WTC11 (cell line): Measurements from ENCODE around the gene SDF4. TPM values are rescaled to one million over a fixed set of nuclear protein-coding genes. Genes with fewer than 3 reads are reported as not detected.

Experiments used
- ARID4B ChIP-seq: sonication (generic); formaldehyde crosslinking; IDR thresholded peaks from 2 replicates; pipeline ENCODE4 v1.8.0; 2023; ENCODE audit warnings: missing genetic modification reagents, mild to moderate bottlenecking, borderline replicate concordance
- CBFB ChIP-seq: sonication (generic); formaldehyde crosslinking; IDR thresholded peaks from 2 replicates; pipeline ENCODE4 v1.8.1; 2022; ENCODE audit warnings: mild to moderate bottlenecking, low read depth, missing genetic modification reagents
- CREM ChIP-seq: sonication (generic); formaldehyde crosslinking; IDR thresholded peaks from 2 replicates; pipeline ENCODE4 v1.8.1; 2022; ENCODE audit warnings: mild to moderate bottlenecking, missing genetic modification reagents, moderate library complexity
- GABPB1 ChIP-seq: sonication (generic); formaldehyde crosslinking; IDR thresholded peaks from 2 replicates; pipeline ENCODE4 v1.8.1; 2023; ENCODE audit warnings: mild to moderate bottlenecking, missing genetic modification reagents
- HMGXB4 ChIP-seq: sonication (generic); formaldehyde crosslinking; IDR thresholded peaks from 2 replicates; pipeline ENCODE4 v1.8.1; 2023; ENCODE audit warnings: mild to moderate bottlenecking, moderate library complexity, missing genetic modification reagents
- TP53 ChIP-seq: sonication (generic); formaldehyde crosslinking; IDR thresholded peaks from 2 replicates; pipeline ENCODE4 v1.8.1; 2023; ENCODE audit warnings: mild to moderate bottlenecking, missing genetic modification reagents
- total RNA-seq: library from RNA; stranded (reverse); gene quantifications from 3 replicates; pipeline ENCODE4 v1.2.3, GENCODE V29; 2021
- TF ChIP-seq, protein P1 (sequence below): sonication (generic); formaldehyde crosslinking; IDR thresholded peaks from 2 replicates; pipeline ENCODE4 v1.8.0; 2022; ENCODE audit warnings: mild to moderate bottlenecking, missing genetic modification reagents
- TF ChIP-seq, protein P2 (sequence below): sonication (generic); formaldehyde crosslinking; conservative IDR thresholded peaks from 2 replicates; pipeline ENCODE4 v1.8.1; 2023; ENCODE audit warnings: mild to moderate bottlenecking, low read depth, missing genetic modification reagents, moderate library complexity
- TF ChIP-seq, protein P3 (sequence below): fragments of 250-450 bp; sonication (Bioruptor Pico); IDR thresholded peaks from 2 replicates; pipeline ENCODE4 v1.9.0; 2021; ENCODE audit warnings: mild to moderate bottlenecking, borderline replicate concordance

SDF4 gene
- total RNA-seq, 1 experiment from 2014 or later: 101 TPM

GRCh38 chr1:1273512-1274298 lies 41.9 kb upstream of the SDF4 start, which contains the start of gene UBE2J2 (continued):
- peak; percentile 80; the same call in 1 of the 2 replicates for TF ChIP-seq ARID4B (CRISPR knock-in tag)
- TF ChIP-seq TP53 (CRISPR knock-in tag): 0 out of 2 replicates have a peak, but pooled peaks have one; percentile 22
- no peak for TF ChIP-seq HMGXB4
- TF ChIP-seq, protein P1, sequence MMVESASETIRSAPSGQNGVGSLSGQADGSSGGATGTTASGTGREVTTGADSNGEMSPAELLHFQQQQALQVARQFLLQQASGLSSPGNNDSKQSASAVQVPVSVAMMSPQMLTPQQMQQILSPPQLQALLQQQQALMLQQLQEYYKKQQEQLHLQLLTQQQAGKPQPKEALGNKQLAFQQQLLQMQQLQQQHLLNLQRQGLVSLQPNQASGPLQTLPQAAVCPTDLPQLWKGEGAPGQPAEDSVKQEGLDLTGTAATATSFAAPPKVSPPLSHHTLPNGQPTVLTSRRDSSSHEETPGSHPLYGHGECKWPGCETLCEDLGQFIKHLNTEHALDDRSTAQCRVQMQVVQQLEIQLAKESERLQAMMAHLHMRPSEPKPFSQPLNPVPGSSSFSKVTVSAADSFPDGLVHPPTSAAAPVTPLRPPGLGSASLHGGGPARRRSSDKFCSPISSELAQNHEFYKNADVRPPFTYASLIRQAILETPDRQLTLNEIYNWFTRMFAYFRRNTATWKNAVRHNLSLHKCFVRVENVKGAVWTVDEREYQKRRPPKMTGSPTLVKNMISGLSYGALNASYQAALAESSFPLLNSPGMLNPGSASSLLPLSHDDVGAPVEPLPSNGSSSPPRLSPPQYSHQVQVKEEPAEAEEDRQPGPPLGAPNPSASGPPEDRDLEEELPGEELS: peak; percentile 44; the same call in 1 of the 2 replicates
- TF ChIP-seq GABPB1 (CRISPR knock-in tag): peak; percentile 73; the same call in 1 of the 2 replicates
- 0 out of 2 replicates have a peak, but pooled peaks have one; percentile 86 for TF ChIP-seq CBFB (CRISPR knock-in tag)
- TF ChIP-seq, protein P2, sequence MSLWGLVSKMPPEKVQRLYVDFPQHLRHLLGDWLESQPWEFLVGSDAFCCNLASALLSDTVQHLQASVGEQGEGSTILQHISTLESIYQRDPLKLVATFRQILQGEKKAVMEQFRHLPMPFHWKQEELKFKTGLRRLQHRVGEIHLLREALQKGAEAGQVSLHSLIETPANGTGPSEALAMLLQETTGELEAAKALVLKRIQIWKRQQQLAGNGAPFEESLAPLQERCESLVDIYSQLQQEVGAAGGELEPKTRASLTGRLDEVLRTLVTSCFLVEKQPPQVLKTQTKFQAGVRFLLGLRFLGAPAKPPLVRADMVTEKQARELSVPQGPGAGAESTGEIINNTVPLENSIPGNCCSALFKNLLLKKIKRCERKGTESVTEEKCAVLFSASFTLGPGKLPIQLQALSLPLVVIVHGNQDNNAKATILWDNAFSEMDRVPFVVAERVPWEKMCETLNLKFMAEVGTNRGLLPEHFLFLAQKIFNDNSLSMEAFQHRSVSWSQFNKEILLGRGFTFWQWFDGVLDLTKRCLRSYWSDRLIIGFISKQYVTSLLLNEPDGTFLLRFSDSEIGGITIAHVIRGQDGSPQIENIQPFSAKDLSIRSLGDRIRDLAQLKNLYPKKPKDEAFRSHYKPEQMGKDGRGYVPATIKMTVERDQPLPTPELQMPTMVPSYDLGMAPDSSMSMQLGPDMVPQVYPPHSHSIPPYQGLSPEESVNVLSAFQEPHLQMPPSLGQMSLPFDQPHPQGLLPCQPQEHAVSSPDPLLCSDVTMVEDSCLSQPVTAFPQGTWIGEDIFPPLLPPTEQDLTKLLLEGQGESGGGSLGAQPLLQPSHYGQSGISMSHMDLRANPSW (CRISPR knock-in tag): peak; percentile 83; the same call in 1 of the 2 replicates
- TF ChIP-seq, protein P3, sequence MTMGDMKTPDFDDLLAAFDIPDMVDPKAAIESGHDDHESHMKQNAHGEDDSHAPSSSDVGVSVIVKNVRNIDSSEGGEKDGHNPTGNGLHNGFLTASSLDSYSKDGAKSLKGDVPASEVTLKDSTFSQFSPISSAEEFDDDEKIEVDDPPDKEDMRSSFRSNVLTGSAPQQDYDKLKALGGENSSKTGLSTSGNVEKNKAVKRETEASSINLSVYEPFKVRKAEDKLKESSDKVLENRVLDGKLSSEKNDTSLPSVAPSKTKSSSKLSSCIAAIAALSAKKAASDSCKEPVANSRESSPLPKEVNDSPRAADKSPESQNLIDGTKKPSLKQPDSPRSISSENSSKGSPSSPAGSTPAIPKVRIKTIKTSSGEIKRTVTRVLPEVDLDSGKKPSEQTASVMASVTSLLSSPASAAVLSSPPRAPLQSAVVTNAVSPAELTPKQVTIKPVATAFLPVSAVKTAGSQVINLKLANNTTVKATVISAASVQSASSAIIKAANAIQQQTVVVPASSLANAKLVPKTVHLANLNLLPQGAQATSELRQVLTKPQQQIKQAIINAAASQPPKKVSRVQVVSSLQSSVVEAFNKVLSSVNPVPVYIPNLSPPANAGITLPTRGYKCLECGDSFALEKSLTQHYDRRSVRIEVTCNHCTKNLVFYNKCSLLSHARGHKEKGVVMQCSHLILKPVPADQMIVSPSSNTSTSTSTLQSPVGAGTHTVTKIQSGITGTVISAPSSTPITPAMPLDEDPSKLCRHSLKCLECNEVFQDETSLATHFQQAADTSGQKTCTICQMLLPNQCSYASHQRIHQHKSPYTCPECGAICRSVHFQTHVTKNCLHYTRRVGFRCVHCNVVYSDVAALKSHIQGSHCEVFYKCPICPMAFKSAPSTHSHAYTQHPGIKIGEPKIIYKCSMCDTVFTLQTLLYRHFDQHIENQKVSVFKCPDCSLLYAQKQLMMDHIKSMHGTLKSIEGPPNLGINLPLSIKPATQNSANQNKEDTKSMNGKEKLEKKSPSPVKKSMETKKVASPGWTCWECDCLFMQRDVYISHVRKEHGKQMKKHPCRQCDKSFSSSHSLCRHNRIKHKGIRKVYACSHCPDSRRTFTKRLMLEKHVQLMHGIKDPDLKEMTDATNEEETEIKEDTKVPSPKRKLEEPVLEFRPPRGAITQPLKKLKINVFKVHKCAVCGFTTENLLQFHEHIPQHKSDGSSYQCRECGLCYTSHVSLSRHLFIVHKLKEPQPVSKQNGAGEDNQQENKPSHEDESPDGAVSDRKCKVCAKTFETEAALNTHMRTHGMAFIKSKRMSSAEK: no peak
- 0 out of 2 replicates have a peak, but pooled peaks have one; percentile 32 for TF ChIP-seq CREM (CRISPR knock-in tag)
